ENCODE measurements around the gene TEKT5. TPM values are rescaled to one million over a fixed set of nuclear protein-coding genes. Genes with fewer than 3 reads are reported as not detected.

Gene TEKT5
- total RNA-seq, 1 experiment from 2014 or later = not detected

DNA sequence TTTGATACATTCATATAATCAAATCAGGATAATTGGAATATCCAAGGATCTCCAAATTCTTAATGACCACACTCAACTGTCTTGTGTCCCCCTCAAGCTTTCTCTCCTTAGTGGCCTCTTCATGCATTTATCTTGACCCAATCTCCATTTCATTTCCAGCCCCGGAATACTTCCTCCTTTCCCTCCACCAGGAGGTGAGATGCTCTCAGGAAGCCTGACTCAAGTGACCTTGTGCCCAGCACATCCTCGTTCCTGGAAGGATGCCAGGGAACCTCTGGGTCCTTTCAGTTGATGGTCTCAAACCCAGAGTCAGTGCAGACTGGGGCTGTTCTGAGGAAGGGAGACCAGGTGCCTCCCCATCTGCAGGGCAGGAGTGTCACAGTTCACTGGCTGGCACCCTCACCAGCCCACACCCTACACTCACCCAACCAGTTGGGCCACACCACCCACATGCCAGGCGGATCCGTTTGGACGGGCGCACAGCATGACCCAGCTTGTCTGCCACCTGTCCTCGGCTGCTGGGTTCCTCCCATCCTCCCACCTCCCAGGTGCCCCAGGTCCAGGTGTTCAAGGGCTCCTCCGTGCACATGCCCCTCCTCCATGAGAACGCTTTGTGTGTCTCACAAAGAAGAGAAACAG is 100.3 kb downstream of the TEKT5 start:
- DNase-seq (ENCODE audit: unreplicated experiment) = peak; percentile 80

DNA sequence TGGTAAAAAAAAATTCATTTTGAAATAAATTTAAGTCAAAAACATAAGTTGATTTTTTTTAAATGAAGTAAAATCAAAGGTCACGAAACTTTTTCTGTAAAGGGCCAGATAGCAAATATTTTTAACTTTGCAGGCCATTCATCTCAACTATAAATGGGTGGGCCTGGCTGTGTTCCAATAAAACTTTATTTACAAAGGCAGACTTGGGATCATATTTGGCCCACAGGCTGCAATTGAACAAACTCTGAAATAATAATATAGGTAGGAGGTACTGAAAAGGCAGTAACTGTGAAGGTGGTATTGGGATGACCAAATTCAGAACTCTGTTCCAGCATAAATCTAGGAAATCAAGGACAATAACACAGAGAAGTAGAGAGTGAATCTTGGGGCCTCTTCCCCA is 102.1 kb downstream of the TEKT5 start:
- DNase-seq (ENCODE audit: unreplicated experiment) = no peak
- H3K36me3 Mint-ChIP-seq (ENCODE audit: insufficient read depth, unreplicated experiment) = no peaks in the 10 kb centered on the region
- TF ChIP-seq, protein P1, sequence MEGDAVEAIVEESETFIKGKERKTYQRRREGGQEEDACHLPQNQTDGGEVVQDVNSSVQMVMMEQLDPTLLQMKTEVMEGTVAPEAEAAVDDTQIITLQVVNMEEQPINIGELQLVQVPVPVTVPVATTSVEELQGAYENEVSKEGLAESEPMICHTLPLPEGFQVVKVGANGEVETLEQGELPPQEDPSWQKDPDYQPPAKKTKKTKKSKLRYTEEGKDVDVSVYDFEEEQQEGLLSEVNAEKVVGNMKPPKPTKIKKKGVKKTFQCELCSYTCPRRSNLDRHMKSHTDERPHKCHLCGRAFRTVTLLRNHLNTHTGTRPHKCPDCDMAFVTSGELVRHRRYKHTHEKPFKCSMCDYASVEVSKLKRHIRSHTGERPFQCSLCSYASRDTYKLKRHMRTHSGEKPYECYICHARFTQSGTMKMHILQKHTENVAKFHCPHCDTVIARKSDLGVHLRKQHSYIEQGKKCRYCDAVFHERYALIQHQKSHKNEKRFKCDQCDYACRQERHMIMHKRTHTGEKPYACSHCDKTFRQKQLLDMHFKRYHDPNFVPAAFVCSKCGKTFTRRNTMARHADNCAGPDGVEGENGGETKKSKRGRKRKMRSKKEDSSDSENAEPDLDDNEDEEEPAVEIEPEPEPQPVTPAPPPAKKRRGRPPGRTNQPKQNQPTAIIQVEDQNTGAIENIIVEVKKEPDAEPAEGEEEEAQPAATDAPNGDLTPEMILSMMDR (IDR thresholded peaks at IDR 0.05; ENCODE audit: unreplicated experiment) = no peak
- H3K4me1 Mint-ChIP-seq (ENCODE audit: insufficient read depth, unreplicated experiment) = no peaks in the 10 kb centered on the region
- POLR2A ChIA-PET = interaction anchor here (0.7 kb wide), 1 partner anchor 43 kb away, joined by 3 read pairs; no protein-coding TSS in a partner anchor
- no peaks in the 10 kb centered on the region for H3K9me3 Mint-ChIP-seq (ENCODE audit: unreplicated experiment)
- BruUV-seq (replicated peaks) = no TSS peak
- no peak overlapping the region for H3K4me3 Mint-ChIP-seq (ENCODE audit: unreplicated experiment)
- H3K27ac Mint-ChIP-seq (ENCODE audit: low read depth, unreplicated experiment) = no peak overlapping the region
- CTCF ChIA-PET = no interaction called here
- intact Hi-C loops (cut with micrococcal nuclease) = no loop called here
- H3K27me3 Mint-ChIP-seq (ENCODE audit: insufficient read depth, unreplicated experiment) = peaks cover 16% of the 10 kb centered on the region

More for the DNA sequence above, 100.3 kb downstream of the TEKT5 start:
- no peaks in the 10 kb centered on the region for H3K9me3 Mint-ChIP-seq (ENCODE audit: unreplicated experiment)
- TF ChIP-seq, protein P1 (IDR thresholded peaks at IDR 0.05; ENCODE audit: unreplicated experiment) = no peak
- H3K27me3 Mint-ChIP-seq (ENCODE audit: insufficient read depth, unreplicated experiment) = no peaks in the 10 kb centered on the region
- ChIA-PET POLR2A (interaction anchor here (0.5 kb wide), 1 partner anchor 469 kb away, joined by 3 read pairs; no protein-coding TSS in a partner anchor), CTCF (interaction anchor here (1.0 kb wide), 1 partner anchor 84 kb away, joined by 7 read pairs; no protein-coding TSS in a partner anchor)
- H3K4me1 Mint-ChIP-seq (ENCODE audit: insufficient read depth, unreplicated experiment) = no peaks in the 10 kb centered on the region
- H3K4me3 Mint-ChIP-seq (ENCODE audit: unreplicated experiment) = no peak overlapping the region
- intact Hi-C loops (cut with micrococcal nuclease) = no loop called here
- H3K36me3 Mint-ChIP-seq (ENCODE audit: insufficient read depth, unreplicated experiment) = no peaks in the 10 kb centered on the region
- no TSS peak for BruUV-seq (replicated peaks)
- no peak overlapping the region for H3K27ac Mint-ChIP-seq (ENCODE audit: low read depth, unreplicated experiment)

- no peaks in the 10 kb centered on the region for H3K36me3 Mint-ChIP-seq (ENCODE audit: insufficient read depth, unreplicated experiment)
- ChIA-PET CTCF (interaction anchor here (0.7 to 0.8 kb wide), 2 partner anchors 10 to 70 kb away, joined by 3 to 4 read pairs; partner anchors contain the start of gene EMP2), POLR2A (no interaction called here)
- TF ChIP-seq, protein P1 (IDR thresholded peaks at IDR 0.05; ENCODE audit: unreplicated experiment) = no peak
- no peaks in the 10 kb centered on the region for H3K4me1 Mint-ChIP-seq (ENCODE audit: insufficient read depth, unreplicated experiment)
- peaks cover 18% of the 10 kb centered on the region for H3K27me3 Mint-ChIP-seq (ENCODE audit: insufficient read depth, unreplicated experiment)
- intact Hi-C loops (cut with micrococcal nuclease) = no loop called here
- no peaks in the 10 kb centered on the region for H3K9me3 Mint-ChIP-seq (ENCODE audit: unreplicated experiment)
- no TSS peak for BruUV-seq (replicated peaks)
- no peak for DNase-seq (ENCODE audit: unreplicated experiment)
- no peak overlapping the region for H3K4me3 Mint-ChIP-seq (ENCODE audit: unreplicated experiment)
- H3K27ac Mint-ChIP-seq (ENCODE audit: low read depth, unreplicated experiment) = no peak overlapping the region
These were observed 104.4 kb downstream of the TEKT5 start for GRCh38 chr16:10590342-10590741.

DNA sequence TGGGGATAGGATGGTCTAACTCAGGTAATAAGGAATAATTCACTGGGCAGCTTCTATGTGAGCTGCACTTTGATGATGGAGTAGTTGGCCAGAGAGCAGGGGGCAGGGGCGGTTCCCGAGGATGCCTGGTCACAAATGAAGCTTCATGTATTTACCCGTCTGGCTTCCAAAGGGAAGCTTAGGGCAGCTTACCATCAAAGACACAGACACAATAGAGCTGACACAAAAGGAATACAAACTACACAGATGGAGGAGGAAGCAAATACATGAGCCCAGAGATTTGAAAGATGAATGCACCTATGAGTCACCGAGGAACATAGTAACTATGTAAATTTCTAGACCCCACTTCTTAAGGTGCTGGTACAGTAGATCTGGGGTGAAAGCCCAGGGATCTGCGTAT is 105.6 kb downstream of the TEKT5 start:
- Mint-ChIP-seq H3K9me3 (ENCODE audit: unreplicated experiment) (no peaks in the 10 kb centered on the region), H3K4me3 (ENCODE audit: unreplicated experiment) (no peak overlapping the region), H3K36me3 (ENCODE audit: insufficient read depth, unreplicated experiment) (no peaks in the 10 kb centered on the region), H3K27ac (ENCODE audit: low read depth, unreplicated experiment) (no peak overlapping the region), H3K4me1 (ENCODE audit: insufficient read depth, unreplicated experiment) (no peaks in the 10 kb centered on the region), H3K27me3 (ENCODE audit: insufficient read depth, unreplicated experiment) (peaks cover 18% of the 10 kb centered on the region)
- intact Hi-C loops (cut with micrococcal nuclease) = no loop called here
- BruUV-seq (replicated peaks) = no TSS peak
- TF ChIP-seq, protein P1 (IDR thresholded peaks at IDR 0.05; ENCODE audit: unreplicated experiment) = no peak
- ChIA-PET POLR2A (no interaction called here), CTCF (interaction anchor here (0.5 to 1.0 kb wide), 3 partner anchors 10 to 1098 kb away, joined by 3 to 5 read pairs (median 3); no protein-coding TSS in a partner anchor)
- DNase-seq (ENCODE audit: unreplicated experiment) = no peak
